SW480 (cell line): ENCODE data around the gene PRICKLE2.

ENCODE experiments used
- DNase-seq: peaks from one replicate; pipeline ENCODE4 v3.0.0-alpha.2; 2016; ENCODE audit warnings: low spot score

Gene PRICKLE2

GRCh38 chr3:64224826-64225610 lies at the start of gene PRICKLE2:
Gene PRICKLE2, minus strand, starts transcription at chr3:64225466. Its CDS starts 26,539 bp downstream, at chr3:64198927.
- DNase-seq = no peak

- DNase-seq = no peak
Measured at GRCh38 chr3:64272842-64273241, 47.6 kb upstream of the PRICKLE2 start.

- no peak for DNase-seq
Measured at GRCh38 chr3:64272271-64272670, 47.0 kb upstream of the PRICKLE2 start.

- no peak for DNase-seq
Measured at GRCh38 chr3:64271631-64272030, 46.4 kb upstream of the PRICKLE2 start.

GRCh38 chr3:64270866-64271260 lies 45.6 kb upstream of the PRICKLE2 start:
- DNase-seq = no peak

GRCh38 chr3:64270142-64270865 lies 45.0 kb upstream of the PRICKLE2 start:
- DNase-seq = no peak

- DNase-seq = no peak
Measured at GRCh38 chr3:64268926-64269325, 43.7 kb upstream of the PRICKLE2 start.

GRCh38 chr3:64267721-64268604 lies 42.7 kb upstream of the PRICKLE2 start:
- no peak for DNase-seq

- DNase-seq = no peak
Measured at GRCh38 chr3:64266983-64267382, 41.7 kb upstream of the PRICKLE2 start.

- no peak for DNase-seq
Measured at GRCh38 chr3:64266065-64266931, 41.0 kb upstream of the PRICKLE2 start.

- no peak for DNase-seq
Measured at GRCh38 chr3:64265646-64266045, 40.4 kb upstream of the PRICKLE2 start.

GRCh38 chr3:64264501-64265109 lies 39.3 kb upstream of the PRICKLE2 start:
- DNase-seq = no peak

- no peak for DNase-seq
Measured at GRCh38 chr3:64262574-64263114, 37.4 kb upstream of the PRICKLE2 start.

GRCh38 chr3:64260431-64260830 lies 35.2 kb upstream of the PRICKLE2 start:
- no peak for DNase-seq

GRCh38 chr3:64259636-64260035 lies 34.4 kb upstream of the PRICKLE2 start:
- DNase-seq = no peak

GRCh38 chr3:64257100-64257755 lies 32.0 kb upstream of the PRICKLE2 start:
- no peak for DNase-seq

- no peak for DNase-seq
Measured at GRCh38 chr3:64255741-64256340, 30.6 kb upstream of the PRICKLE2 start.

- DNase-seq = no peak
Measured at GRCh38 chr3:64254443-64254842, 29.2 kb upstream of the PRICKLE2 start.

GRCh38 chr3:64253689-64254088 lies 28.4 kb upstream of the PRICKLE2 start:
- no peak for DNase-seq

- DNase-seq = no peak
Measured at GRCh38 chr3:64251019-64251418, 25.8 kb upstream of the PRICKLE2 start.
